Right forelimb (tissue), 1 donor: Measurements from ENCODE around the gene ASB9.
A peak's percentile ranks its signal among the peaks of the same experiment; 100 is the strongest.
"Not testable (repeated sequence)": the region's sequence is repeated elsewhere in the genome, so short reads cannot be mapped to it uniquely, and the experiment has no call there.

Source experiments
- DNase-seq: peaks from one replicate; pipeline ENCODE4 v3.0.0-alpha.2; 2018

ASB9 gene

GRCh38 chrX:15269618-15270521, at the start of gene ASB9:
Gene ASB9 (minus strand): TSS chrX:15270083. CDS start chrX:15269874, 209 bp downstream.
- DNase-seq = peak; percentile 51

GRCh38 chrX:15319075-15319474, 49.2 kb upstream of the ASB9 start:
- no peak for DNase-seq

GRCh38 chrX:15315509-15315908, 45.6 kb upstream of the ASB9 start, which contains the start of gene ASB11:
Gene ASB11 (minus strand): TSS chrX:15315640. CDS start chrX:15315605, 35 bp downstream.
- DNase-seq = no peak

- no peak for DNase-seq
Observed at GRCh38 chrX:15314472-15314871, 44.6 kb upstream of the ASB9 start.

- no peak for DNase-seq
Observed at GRCh38 chrX:15311119-15311518, 41.2 kb upstream of the ASB9 start.

- DNase-seq = no peak
Observed at GRCh38 chrX:15310117-15310516, 40.2 kb upstream of the ASB9 start.

GRCh38 chrX:15305899-15306298, 36.0 kb upstream of the ASB9 start:
- not testable (repeated sequence) for DNase-seq

- DNase-seq = no peak
Observed at GRCh38 chrX:15301924-15302323, 32.0 kb upstream of the ASB9 start.

- DNase-seq = no peak
Observed at GRCh38 chrX:15299941-15300851, 30.3 kb upstream of the ASB9 start.

GRCh38 chrX:15298780-15299179, 28.9 kb upstream of the ASB9 start:
- no peak for DNase-seq

GRCh38 chrX:15298201-15298600, 28.3 kb upstream of the ASB9 start:
- DNase-seq = no peak

GRCh38 chrX:15293451-15293850, 23.6 kb upstream of the ASB9 start:
- DNase-seq = no peak

- DNase-seq = no peak
Observed at GRCh38 chrX:15292861-15293260, 23.0 kb upstream of the ASB9 start.

GRCh38 chrX:15277604-15278003, 7.7 kb upstream of the ASB9 start:
- DNase-seq = no peak

GRCh38 chrX:15274946-15275345, 5.1 kb upstream of the ASB9 start:
- DNase-seq = no peak

- not testable (repeated sequence) for DNase-seq
Observed at GRCh38 chrX:15273275-15273674, 3.4 kb upstream of the ASB9 start.

- no peak for DNase-seq
Observed at GRCh38 chrX:15271757-15272156, 1.9 kb upstream of the ASB9 start.

GRCh38 chrX:15269120-15269519, 763 bp downstream of the ASB9 start:
- DNase-seq = no peak

- no peak for DNase-seq
Observed at GRCh38 chrX:15254852-15255251, 15.0 kb downstream of the ASB9 start.

- no peak for DNase-seq
Observed at GRCh38 chrX:15245896-15246295, 24.0 kb downstream of the ASB9 start.

GRCh38 chrX:15244421-15244820, 25.5 kb downstream of the ASB9 start:
- no peak for DNase-seq

- DNase-seq = peak; percentile 41
Observed at GRCh38 chrX:15242899-15243555, 26.9 kb downstream of the ASB9 start.

GRCh38 chrX:15241301-15241700, 28.6 kb downstream of the ASB9 start:
- no peak for DNase-seq
